K562 (cell line): ENCODE data around the gene EFNA2. TPM values are rescaled to one million over a fixed set of nuclear protein-coding genes. Genes with fewer than 3 reads are reported as not detected.

Experiments used
- CBX8 ChIP-seq: fragments of 200-600 bp; sonication (generic); IDR thresholded peaks from 2 replicates; pipeline ENCODE4 v1.6.1; 2012; ENCODE audit warnings: borderline replicate concordance, mixed run types, low read depth, mild to moderate bottlenecking, moderate library complexity, mixed read lengths, low read length, control low read depth, inconsistent platforms; ENCODE audit not compliant: poor library complexity, severe bottlenecking; ENCODE audit errors: extremely low read depth
- CEBPB ChIP-seq: fragments of 450-650 bp; IDR thresholded peaks from 2 replicates; pipeline ENCODE4 v1.6.1; 2016; ENCODE audit warnings: missing genetic modification characterization, missing compliant biosample characterization
- CLOCK ChIP-seq: fragments of 250-450 bp; sonication (Bioruptor Pico); IDR thresholded peaks from 2 replicates; pipeline ENCODE4 v1.4.0; 2020; ENCODE audit warnings: mild to moderate bottlenecking, moderate library complexity, borderline replicate concordance
- DIDO1 ChIP-seq: fragments of 450-650 bp; IDR thresholded peaks from 2 replicates; pipeline ENCODE4 v1.6.1; 2016; ENCODE audit warnings: low read depth, missing biosample characterization, missing genetic modification characterization
- DNMT1 ChIP-seq: fragments of 450-650 bp; IDR thresholded peaks from 2 replicates; pipeline ENCODE4 v1.6.1; 2016; ENCODE audit warnings: antibody characterized with exemption, mild to moderate bottlenecking
- E4F1 ChIP-seq: fragments of 250-450 bp; sonication (Bioruptor Pico); IDR thresholded peaks from 2 replicates; pipeline ENCODE4 v1.5.0; 2021; ENCODE audit warnings: mild to moderate bottlenecking, borderline replicate concordance
- GATA2 ChIP-seq: sonication (generic); formaldehyde crosslinking; IDR thresholded peaks from 2 replicates; pipeline ENCODE4 v1.4.0; 2020; ENCODE audit warnings: mild to moderate bottlenecking, missing genetic modification reagents
- MAFG ChIP-seq: fragments of 450-650 bp; conservative IDR thresholded peaks from 2 replicates; pipeline ENCODE4 v1.6.1; 2016; ENCODE audit warnings: missing genetic modification characterization, missing compliant biosample characterization
- NR4A1 ChIP-seq, 2 experiments: fragments of 250-450 bp in 1 of 2; fragments of 450-650 bp in 1 of 2; sonication (Bioruptor Pico) in 1 of 2; IDR thresholded peaks; 2 replicates each; pipeline versions ENCODE4 v1.4.0 to v1.6.1; 2016 to 2020; ENCODE audit warnings: mild to moderate bottlenecking in 2 of 2, missing compliant biosample characterization in 1 of 2, missing genetic modification characterization in 1 of 2, moderate library complexity in 1 of 2
- OTX1 ChIP-seq: fragments of 450-650 bp; formaldehyde crosslinking; IDR thresholded peaks from 2 replicates; pipeline ENCODE4 v1.4.0; 2022; ENCODE audit warnings: mild to moderate bottlenecking
- PATZ1 ChIP-seq: fragments of 250-450 bp; sonication (Bioruptor Pico); IDR thresholded peaks from 2 replicates; pipeline ENCODE4 v1.5.0; 2020; ENCODE audit warnings: mild to moderate bottlenecking, borderline replicate concordance
- SIX5 ChIP-seq, 2 experiments: IDR thresholded peaks; 2 replicates each; pipeline ENCODE4 v1.6.1; 2011; ENCODE audit warnings: low read length in 2 of 2, borderline replicate concordance in 1 of 2, low read depth in 1 of 2, mild to moderate bottlenecking in 1 of 2, moderate library complexity in 1 of 2; ENCODE audit not compliant: insufficient read depth in 1 of 2
- TEAD2 ChIP-seq: fragments of 450-650 bp; IDR thresholded peaks from 2 replicates; pipeline ENCODE4 v1.6.1; 2016; ENCODE audit warnings: missing genetic modification characterization, control low read depth, missing compliant biosample characterization
- ZFPM2 ChIP-seq: fragments of 250-450 bp; sonication (Bioruptor Pico); IDR thresholded peaks from 2 replicates; pipeline ENCODE4 v1.5.1; 2022; ENCODE audit warnings: mild to moderate bottlenecking
- ZNF121 ChIP-seq: sonication (generic); formaldehyde crosslinking; conservative IDR thresholded peaks from 2 replicates; pipeline ENCODE4 v1.8.0; 2022; ENCODE audit warnings: missing genetic modification reagents
- ZNF232 ChIP-seq: sonication (generic); formaldehyde crosslinking; IDR thresholded peaks from 2 replicates; pipeline ENCODE4 v1.8.0; 2022; ENCODE audit warnings: mild to moderate bottlenecking, missing genetic modification reagents
- ZNF695 ChIP-seq: fragments of 450-650 bp; formaldehyde crosslinking; IDR thresholded peaks from 2 replicates; pipeline ENCODE4 v1.4.0; 2020; ENCODE audit warnings: mild to moderate bottlenecking, moderate library complexity
- polyA plus RNA-seq, 8 experiments: library from polyadenylated mRNA; depleted of rRNA in 4 of 8; stranded (reverse) in 5 of 8; unstranded in 3 of 8; fragments of >200 nt; fragmentation: Nextera tagmentation in 2 of 8; fragmentation: Illumina TruSeq in 1 of 8; extraction: Ambion mirVana in 2 of 8; extraction: Trizol in 1 of 8; gene quantifications; 2 replicates each; pipeline versions ENCODE4 v1.2.1 to v1.2.3, GENCODE V29; 2011 to 2014; ENCODE audit warnings: inconsistent platforms in 1 of 8, missing spikeins in 1 of 8
- total RNA-seq, 7 experiments: library from RNA; depleted of rRNA in 6 of 7; stranded (reverse); fragments of >200 nt in 6 of 7; fragmentation: Illumina TruSeq in 2 of 7; extraction: Trizol in 2 of 7; gene quantifications; 2 replicates each; pipeline versions ENCODE4 v1.2.1 to v1.2.3, GENCODE V29; 2011 to 2021; ENCODE audit warnings: low replicate concordance in 1 of 7

EFNA2 gene
- total and polyA plus RNA-seq, 9 of the 15 experiments (the other 6 are each of a cell fraction or from before 2014, with no cell fraction given): 0.11 to 0.44 (median 0.15) TPM; not detected in 6

GRCh38 chr19:1279782-1280341 lies 5.8 kb upstream of the EFNA2 start (continued):
- no peak for TF ChIP-seq CEBPB (tag)
- no peak for TF ChIP-seq SIX5 (IDR thresholded peaks at IDR 0.05; ENCODE audit: borderline replicate concordance in 1 of 2, insufficient read depth in 1 of 2, low read depth in 1 of 2, low read length in 2 of 2)
- no peak for TF ChIP-seq TEAD2
- TF ChIP-seq GATA2 (CRISPR knock-in tag): no peak
- TF ChIP-seq NR4A1 (CRISPR knock-in tag; IDR thresholded peaks at IDR 0.05): no peak
- no peak for TF ChIP-seq NR4A1 (tag; IDR thresholded peaks at IDR 0.05)
- no peak for TF ChIP-seq OTX1
- TF ChIP-seq PATZ1 (CRISPR knock-in tag): no peak
- TF ChIP-seq DIDO1 (tag): no peak
- TF ChIP-seq ZNF121 (CRISPR knock-in tag): no peak
- no peak for TF ChIP-seq ZNF232
- TF ChIP-seq ZNF695 (CRISPR knock-in tag): no peak
- no peak for TF ChIP-seq E4F1 (CRISPR knock-in tag)
- no peak for TF ChIP-seq ZFPM2
- TF ChIP-seq MAFG (tag): no peak
- no peak for TF ChIP-seq DNMT1
- TF ChIP-seq CBX8: no peak
- TF ChIP-seq CLOCK (CRISPR knock-in tag): no peak
